Hepatocyte (in vitro differentiated cells): Measurements from ENCODE around the gene PRSS57. TPM values are rescaled to one million over a fixed set of nuclear protein-coding genes. Genes with fewer than 3 reads are reported as not detected.

Experiments used
- DNase-seq: peaks from one replicate; pipeline ENCODE4 v3.0.0-alpha.2; 2016; ENCODE audit warnings: low spot score
- H2AFZ ChIP-seq: fragments of 200-600 bp; sonication (generic); 2 replicates; pipeline ENCODE4 v1.6.0; 2016; ENCODE audit warnings: antibody characterized with exemption, mild to moderate bottlenecking
- H3K27ac ChIP-seq: fragments of 200-600 bp; sonication (generic); 2 replicates; pipeline ENCODE4 v1.5.1; 2016; ENCODE audit warnings: mild to moderate bottlenecking
- H3K27me3 ChIP-seq: fragments of 200-600 bp; sonication (generic); 2 replicates; pipeline ENCODE4 v1.6.1; 2016
- H3K36me3 ChIP-seq: fragments of 200-600 bp; sonication (generic); replicated peaks from 2 replicates; pipeline ENCODE4 v1.5.1; 2016; ENCODE audit warnings: low read depth; ENCODE audit not compliant: insufficient read depth
- H3K4me1 ChIP-seq: fragments of 200-600 bp; sonication (generic); 2 replicates; pipeline ENCODE4 v1.5.1; 2016; ENCODE audit warnings: mild to moderate bottlenecking, moderate library complexity; ENCODE audit not compliant: insufficient read depth
- H3K4me2 ChIP-seq: fragments of 200-600 bp; sonication (generic); 2 replicates; pipeline ENCODE4 v1.6.0; 2016
- H3K4me3 ChIP-seq: fragments of 200-600 bp; sonication (generic); 2 replicates; pipeline ENCODE4 v1.5.1; 2016; ENCODE audit warnings: mild to moderate bottlenecking
- H3K79me2 ChIP-seq: fragments of 200-600 bp; sonication (generic); 2 replicates; pipeline ENCODE4 v1.6.0; 2017; ENCODE audit warnings: mild to moderate bottlenecking
- H3K9me2 ChIP-seq: fragments of 200-600 bp; sonication (generic); replicated peaks from 2 replicates; pipeline ENCODE4 v1.6.0; 2017; ENCODE audit warnings: mild to moderate bottlenecking; ENCODE audit not compliant: insufficient read depth
- H3K9me3 ChIP-seq: fragments of 200-600 bp; sonication (generic); 2 replicates; pipeline ENCODE4 v1.5.1; 2016; ENCODE audit warnings: low read depth, mild to moderate bottlenecking
- H4K20me1 ChIP-seq: fragments of 200-600 bp; sonication (generic); 2 replicates; pipeline ENCODE4 v1.6.0; 2016; ENCODE audit warnings: mild to moderate bottlenecking; ENCODE audit not compliant: insufficient read depth, poor library complexity, severe bottlenecking
- CTCF ChIP-seq: fragments of 200-600 bp; sonication (generic); IDR thresholded peaks from 2 replicates; pipeline ENCODE4 v1.5.1; 2016; ENCODE audit warnings: antibody characterized with exemption, mild to moderate bottlenecking; ENCODE audit not compliant: poor library complexity
- EZH2 ChIP-seq: fragments of 200-600 bp; sonication (generic); IDR thresholded peaks from 2 replicates; pipeline ENCODE4 v1.6.1; 2016; ENCODE audit warnings: antibody characterized with exemption, mild to moderate bottlenecking, borderline replicate concordance
- EZH2phosphoT487 ChIP-seq: fragments of 200-600 bp; sonication (generic); IDR thresholded peaks from one replicate; pipeline ENCODE4 v1.6.1; 2018; ENCODE audit warnings: antibody characterized with exemption, mild to moderate bottlenecking, low read depth, moderate library complexity; ENCODE audit not compliant: unreplicated experiment, severe bottlenecking
- WGBS: methylation state at CpG from one replicate; pipeline ENCODE4 v1.1.6; 2016; ENCODE audit warnings: low lambda C conversion rate; ENCODE audit errors: missing lambda C conversion rate; 5-methylcytosine and 5-hydroxymethylcytosine counted together
- polyA plus RNA-seq: library from polyadenylated mRNA; unstranded; fragments of >200 nt; fragmentation: Nextera tagmentation; extraction: Ambion mirVana; gene quantifications from 2 replicates; pipeline ENCODE4 v1.2.1, GENCODE V29; 2016
- total RNA-seq: library from RNA; depleted of rRNA; stranded (reverse); fragments of >200 nt; gene quantifications from 2 replicates; pipeline ENCODE4 v1.2.3, GENCODE V29; 2014

Gene PRSS57
- total and polyA plus RNA-seq, 2 experiments from 2014 or later: 1.2 to 2.4 TPM

GRCh38 chr19:652467-653389 lies 42.5 kb downstream of the PRSS57 start:
- Histone ChIP-seq H2AFZ (no peak overlapping the region), H3K9me3 (no peaks in the 10 kb centered on the region), H4K20me1 (peaks cover 59% of the 10 kb centered on the region), H3K9me2 (no peaks in the 10 kb centered on the region), H3K4me1 (peaks cover 5% of the 10 kb centered on the region), H3K4me2 (no peak overlapping the region), H3K27me3 (no peaks in the 10 kb centered on the region), H3K4me3 (no peak overlapping the region), H3K27ac (no peak overlapping the region), H3K36me3 (no peaks in the 10 kb centered on the region), H3K79me2 (peaks cover 67% of the 10 kb centered on the region)
- WGBS: 95% methylated on average over 49 of the region's 54 CpGs
- TF ChIP-seq CTCF: no peak
- TF ChIP-seq EZH2: no peak
- TF ChIP-seq EZH2phosphoT487: no peak
- no peak for DNase-seq

- Histone ChIP-seq H3K79me2 (peaks cover 60% of the 10 kb centered on the region), H3K27ac (no peak overlapping the region), H3K27me3 (no peaks in the 10 kb centered on the region), H3K9me2 (no peaks in the 10 kb centered on the region), H2AFZ (no peak overlapping the region), H4K20me1 (peaks cover 51% of the 10 kb centered on the region), H3K36me3 (no peaks in the 10 kb centered on the region), H3K4me2 (no peak overlapping the region), H3K4me1 (no peaks in the 10 kb centered on the region), H3K4me3 (no peak overlapping the region), H3K9me3 (no peaks in the 10 kb centered on the region)
- TF ChIP-seq EZH2 (no peak), CTCF (no peak), EZH2phosphoT487 (no peak)
- no peak for DNase-seq
- WGBS: 92% methylated on average over 21 of the region's 24 CpGs
Measured at GRCh38 chr19:651991-652390, 43.3 kb downstream of the PRSS57 start.

GRCh38 chr19:651114-651818 lies 44.0 kb downstream of the PRSS57 start:
- no peaks in the 10 kb centered on the region for H3K9me3 ChIP-seq
- peaks cover 53% of the 10 kb centered on the region for H3K79me2 ChIP-seq
- DNase-seq: no peak
- H3K27me3 ChIP-seq: no peaks in the 10 kb centered on the region
- no peaks in the 10 kb centered on the region for H3K9me2 ChIP-seq
- H3K4me3 ChIP-seq: no peak overlapping the region
- peaks cover 44% of the 10 kb centered on the region for H4K20me1 ChIP-seq
- no peak overlapping the region for H3K4me2 ChIP-seq
- no peak for TF ChIP-seq CTCF
- no peak for TF ChIP-seq EZH2
- TF ChIP-seq EZH2phosphoT487: no peak
- 96% methylated on average over 46 of the region's 58 CpGs for WGBS
- H3K36me3 ChIP-seq: no peaks in the 10 kb centered on the region
- H3K27ac ChIP-seq: no peak overlapping the region
- H3K4me1 ChIP-seq: no peaks in the 10 kb centered on the region
- no peak overlapping the region for H2AFZ ChIP-seq
